T-cell (primary cell): ENCODE measurements around the gene JAZF1. TPM values are rescaled to one million over a fixed set of nuclear protein-coding genes. Genes with fewer than 3 reads are reported as not detected.

ENCODE experiments used
- ATAC-seq, 4 experiments: fragments of 200-7000 bp in 3 of 4; fragments of 150-1000 bp in 1 of 4; cut with Tn5 transposase; replicated peaks in 1 of 4; 1 replicate in 3 of 4; 2 replicates in 1 of 4; pipeline ENCODE4 v1.10.0; 2021; ENCODE audit warnings: moderate library complexity in 3 of 4, mild to moderate bottlenecking in 2 of 4, moderate number of reproducible peaks in 1 of 4
- CTCF ChIA-PET, 2 donors: fragments of 300-600 bp; sonication (Branson Sonifier 250); formaldehyde crosslinking; loops; one replicate each; lab custom pipeline; 2022; ENCODE audit warnings: antibody characterized with exemption in 2 of 2; lab: Charles Lee
- POLR2A ChIA-PET, 2 donors: fragments of 300-600 bp; sonication (Branson Sonifier 250); formaldehyde crosslinking; loops; one replicate each; lab custom pipeline; 2022; ENCODE audit warnings: antibody characterized with exemption in 2 of 2; lab: Charles Lee
- DNase-seq, 35 experiments: peaks; one replicate each; pipeline versions ENCODE4 v3.0.0 to v3.0.0-alpha.2; 2013 to 2023
- H3K27ac ChIP-seq: one replicate; pipeline ENCODE4 v1.5.1; 2013; ENCODE audit warnings: low read length
- H3K27me3 ChIP-seq, 2 experiments: replicated peaks in 1 of 2; 1 replicate in 1 of 2; 2 replicates in 1 of 2; pipeline versions ENCODE4 v1.6.1 to v1.7.0; 2013; ENCODE audit warnings: low read length in 1 of 2, mixed read lengths in 1 of 2; ENCODE audit not compliant: control insufficient read depth in 2 of 2, insufficient read depth in 2 of 2; ENCODE audit errors: extremely low read depth in 1 of 2
- H3K36me3 ChIP-seq, 2 donors: 1 replicate in 1 of 2; 2 replicates in 1 of 2; pipeline versions ENCODE4 v1.6.1 to v1.7.0; 2013; ENCODE audit warnings: low read length in 1 of 2; ENCODE audit not compliant: control insufficient read depth in 2 of 2, insufficient read depth in 1 of 2; ENCODE audit errors: extremely low read depth in 1 of 2
- H3K4me1 ChIP-seq, 2 experiments: 1 replicate in 1 of 2; 2 replicates in 1 of 2; pipeline versions ENCODE4 v1.6.1 to v1.7.0; 2013; ENCODE audit warnings: low read length in 2 of 2, mixed read lengths in 1 of 2; ENCODE audit not compliant: insufficient read depth in 2 of 2, control insufficient read depth in 1 of 2; ENCODE audit errors: extremely low read depth in 1 of 2
- H3K4me3 ChIP-seq, 2 donors: 1 replicate in 1 of 2; 2 replicates in 1 of 2; pipeline versions ENCODE4 v1.5.1 to v1.7.0; 2013; ENCODE audit warnings: mild to moderate bottlenecking in 2 of 2, low read length in 1 of 2, moderate library complexity in 1 of 2; ENCODE audit not compliant: control insufficient read depth in 1 of 2; ENCODE audit errors: extremely low read depth in 1 of 2
- H3K9me3 ChIP-seq: 2 replicates; pipeline ENCODE4 v1.7.0; 2013
- H3K27ac Mint-ChIP-seq, 2 donors: one replicate each; pipeline ENCODE4 v1.8.0; 2020 to 2021; ENCODE audit warnings: mild to moderate bottlenecking in 2 of 2, mixed read lengths in 2 of 2
- H3K27me3 Mint-ChIP-seq, 2 donors: one replicate each; pipeline ENCODE4 v1.8.0; 2021 to 2022; ENCODE audit warnings: mixed read lengths in 2 of 2
- H3K36me3 Mint-ChIP-seq: one replicate; pipeline ENCODE4 v1.8.0; 2021; ENCODE audit warnings: mixed read lengths
- H3K4me1 Mint-ChIP-seq, 3 donors: one replicate each; pipeline ENCODE4 v1.8.0; 2020 to 2022; ENCODE audit warnings: mixed read lengths in 3 of 3, mild to moderate bottlenecking in 1 of 3
- H3K4me3 Mint-ChIP-seq, 3 donors: one replicate each; pipeline ENCODE4 v1.8.0; 2020 to 2022; ENCODE audit warnings: mild to moderate bottlenecking in 3 of 3, mixed read lengths in 3 of 3, moderate library complexity in 3 of 3
- H3K9me3 Mint-ChIP-seq, 3 donors: one replicate each; pipeline ENCODE4 v1.8.0; 2020 to 2022; ENCODE audit warnings: mixed read lengths in 3 of 3
- whole genome bisulfite sequencing: methylation state at CpG from one replicate; pipeline ENCODE4 v1.1.5; 2013; ENCODE audit warnings: missing lambda C conversion rate; ENCODE audit not compliant: insufficient coverage; 5-methylcytosine and 5-hydroxymethylcytosine counted together
- total RNA-seq, 35 experiments: library from RNA in 6 of 35; stranded (reverse) in 6 of 35; fragments of 120-200 nt in 1 of 35; gene quantifications; one replicate each; pipeline versions ENCODE4 v1.2.1 to v1.2.4 and lab custom pipeline; 2013 to 2026

Gene JAZF1
- total RNA-seq, 5 donors from 2014 or later (not counting 1 experiment from before 2014, with no cell fraction given) = 9.6 to 22.1 (median 15.9) TPM

GRCh38 chr7:27933671-27934565, 246.7 kb downstream of the JAZF1 start:
- 100% methylated on average over 1 of the region's 3 CpGs for WGBS
- peaks cover 0 to 3% (median 0%) of the 10 kb centered on the region in 3 donors for H3K4me1 Mint-ChIP-seq
- H3K4me3 Mint-ChIP-seq = no peak overlapping the region
- no peaks in the 10 kb centered on the region for H3K27me3 Mint-ChIP-seq
- ATAC-seq = no peak
- DNase-seq = peak in 1 of 35 experiments; percentile 16
- no peak overlapping the region for H3K27ac Mint-ChIP-seq
- no peaks in the 10 kb centered on the region for H3K27me3 ChIP-seq
- H3K4me1 ChIP-seq = no peaks in the 10 kb centered on the region
- H3K36me3 Mint-ChIP-seq = peaks cover 5% of the 10 kb centered on the region
- POLR2A ChIA-PET = interaction anchor here in 1 of 2 donors (0.6 kb wide), 1 partner anchor 711 kb away, joined by 3 read pairs; no protein-coding TSS in a partner anchor
- CTCF ChIA-PET = interaction anchor here (0.9 to 1.2 kb wide), 2 partner anchors 723 to 738 kb away, joined by 3 read pairs; no protein-coding TSS in a partner anchor
- no peak overlapping the region for H3K27ac ChIP-seq
- H3K36me3 ChIP-seq = no peaks in the 10 kb centered on the region
- no peak overlapping the region for H3K4me3 ChIP-seq
- H3K9me3 Mint-ChIP-seq = no peaks in the 10 kb centered on the region
- H3K9me3 ChIP-seq = no peaks in the 10 kb centered on the region

GRCh38 chr7:27930910-27931476, 249.6 kb downstream of the JAZF1 start:
- no peak overlapping the region for H3K4me3 Mint-ChIP-seq
- POLR2A ChIA-PET = no interaction called here

GRCh38 chr7:27929127-27929526, 251.5 kb downstream of the JAZF1 start:
- CTCF ChIA-PET = interaction anchor here in 1 of 2 donors (0.6 kb wide), 1 partner anchor 161 kb away, joined by 3 read pairs; no protein-coding TSS in a partner anchor

More at GRCh38 chr7:27930910-27931476, 249.6 kb downstream of the JAZF1 start:
- Histone ChIP-seq H3K27me3 (no peaks in the 10 kb centered on the region), H3K36me3 (no peaks in the 10 kb centered on the region), H3K27ac (no peak overlapping the region), H3K4me1 (no peaks in the 10 kb centered on the region), H3K4me3 (no peak overlapping the region), H3K9me3 (no peaks in the 10 kb centered on the region)
- Mint-ChIP-seq H3K36me3 (peaks cover 7% of the 10 kb centered on the region), H3K27ac (no peak overlapping the region), H3K9me3 (no peaks in the 10 kb centered on the region), H3K27me3 (no peaks in the 10 kb centered on the region), H3K4me1 (peaks cover 0 to 3% (median 0%) of the 10 kb centered on the region in 3 donors)
- ATAC-seq = no peak
- no peak for DNase-seq
- CTCF ChIA-PET = interaction anchor here in 1 of 2 donors (0.6 kb wide), 1 partner anchor 736 kb away, joined by 3 read pairs; no protein-coding TSS in a partner anchor

DNA sequence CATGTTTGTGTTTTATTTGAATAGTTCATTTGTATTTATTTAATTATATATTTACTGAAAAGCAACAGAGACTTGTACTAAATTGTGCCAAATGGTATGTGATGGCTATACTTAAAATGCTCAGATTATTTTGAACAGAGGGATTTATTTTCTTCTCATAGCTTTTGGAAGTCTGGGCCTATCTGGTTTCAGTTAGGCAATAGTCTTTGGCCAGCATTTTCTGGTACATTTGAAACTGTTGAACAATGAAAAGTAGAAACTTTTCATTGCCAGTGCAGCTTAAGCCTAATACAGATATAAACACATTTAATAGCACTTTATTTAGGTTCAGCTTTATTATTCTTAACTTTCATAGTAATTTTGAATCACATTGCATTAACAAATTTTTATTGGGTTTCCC, 252.6 kb downstream of the JAZF1 start:
- H3K36me3 ChIP-seq = no peaks in the 10 kb centered on the region
- Mint-ChIP-seq H3K36me3 (peaks cover 9% of the 10 kb centered on the region), H3K4me1 (no peaks in the 10 kb centered on the region), H3K27me3 (no peaks in the 10 kb centered on the region), H3K27ac (no peak overlapping the region), H3K4me3 (no peak overlapping the region), H3K9me3 (no peaks in the 10 kb centered on the region)
- H3K4me3 ChIP-seq = no peak overlapping the region
- ChIA-PET CTCF (no interaction called here), POLR2A (no interaction called here)
- ATAC-seq (no peak), DNase-seq (no peak)
- H3K27me3 ChIP-seq = no peaks in the 10 kb centered on the region
- H3K4me1 ChIP-seq = no peaks in the 10 kb centered on the region
- no peak overlapping the region for H3K27ac ChIP-seq
- no peaks in the 10 kb centered on the region for H3K9me3 ChIP-seq

More at GRCh38 chr7:27929127-27929526, 251.5 kb downstream of the JAZF1 start:
- no peak overlapping the region for H3K4me3 ChIP-seq
- POLR2A ChIA-PET = no interaction called here
- no peaks in the 10 kb centered on the region for H3K27me3 ChIP-seq
- H3K9me3 ChIP-seq = no peaks in the 10 kb centered on the region
- Mint-ChIP-seq H3K27ac (no peak overlapping the region), H3K9me3 (no peaks in the 10 kb centered on the region), H3K4me3 (no peak overlapping the region), H3K36me3 (peaks cover 7% of the 10 kb centered on the region), H3K4me1 (peaks cover 0 to 3% (median 0%) of the 10 kb centered on the region in 3 donors), H3K27me3 (no peaks in the 10 kb centered on the region)
- no peak overlapping the region for H3K27ac ChIP-seq
- ATAC-seq (no peak), DNase-seq (no peak)
- no peaks in the 10 kb centered on the region for H3K36me3 ChIP-seq
- no peaks in the 10 kb centered on the region for H3K4me1 ChIP-seq
- 92% methylated on average over 3 of the region's 3 CpGs for WGBS

GRCh38 chr7:27925573-27926201, 254.9 kb downstream of the JAZF1 start:
- H3K27me3 ChIP-seq = no peaks in the 10 kb centered on the region
- 100% methylated on average over 3 of the region's 6 CpGs for WGBS
- no peak for ATAC-seq
- H3K27ac ChIP-seq = no peak overlapping the region
- H3K9me3 Mint-ChIP-seq = no peaks in the 10 kb centered on the region
- H3K4me3 ChIP-seq = no peak overlapping the region
- no peaks in the 10 kb centered on the region for H3K27me3 Mint-ChIP-seq
- H3K4me1 Mint-ChIP-seq = no peaks in the 10 kb centered on the region
- H3K4me3 Mint-ChIP-seq = no peak overlapping the region
- ChIA-PET CTCF (interaction anchor here in 1 of 2 donors (0.7 to 1.1 kb wide), 2 partner anchors 9 to 28 kb away, joined by 3 read pairs; no protein-coding TSS in a partner anchor), POLR2A (no interaction called here)
- H3K4me1 ChIP-seq = no peaks in the 10 kb centered on the region
- peaks cover 5% of the 10 kb centered on the region for H3K36me3 Mint-ChIP-seq
- no peaks in the 10 kb centered on the region for H3K9me3 ChIP-seq
- H3K36me3 ChIP-seq = no peaks in the 10 kb centered on the region
- DNase-seq = no peak
- no peak overlapping the region for H3K27ac Mint-ChIP-seq

GRCh38 chr7:27923642-27923980, 257.0 kb downstream of the JAZF1 start:
- ChIA-PET POLR2A (no interaction called here), CTCF (no interaction called here)
- DNase-seq (no peak), ATAC-seq (no peak)
- H3K27ac Mint-ChIP-seq = no peak overlapping the region
- no peaks in the 10 kb centered on the region for H3K4me1 Mint-ChIP-seq
- no peak overlapping the region for H3K4me3 ChIP-seq
- no peaks in the 10 kb centered on the region for H3K9me3 Mint-ChIP-seq
- no peaks in the 10 kb centered on the region for H3K27me3 ChIP-seq
- no peaks in the 10 kb centered on the region for H3K9me3 ChIP-seq
- H3K27ac ChIP-seq = no peak overlapping the region
- H3K4me3 Mint-ChIP-seq = no peak overlapping the region
- H3K4me1 ChIP-seq = no peaks in the 10 kb centered on the region
- 92% methylated on average over 4 of the region's 4 CpGs for WGBS
- H3K36me3 Mint-ChIP-seq = peaks cover 5% of the 10 kb centered on the region
- no peaks in the 10 kb centered on the region for H3K27me3 Mint-ChIP-seq
- H3K36me3 ChIP-seq = no peaks in the 10 kb centered on the region
